HepG2 (cell line): Measurements from ENCODE around the gene PPIL3. TPM values are rescaled to one million over a fixed set of nuclear protein-coding genes. Genes with fewer than 3 reads are reported as not detected.

Source experiments
- ARID4A ChIP-seq: sonication (generic); formaldehyde crosslinking; IDR thresholded peaks from 2 replicates; pipeline ENCODE4 v1.5.0; 2020; ENCODE audit warnings: mild to moderate bottlenecking, missing genetic modification reagents, borderline replicate concordance
- BORCS8-MEF2B ChIP-seq: sonication (generic); formaldehyde crosslinking; IDR thresholded peaks from 2 replicates; pipeline ENCODE4 v1.8.0; 2022; ENCODE audit warnings: mild to moderate bottlenecking, missing genetic modification reagents
- FOXA1 ChIP-seq, 2 experiments: fragments of 450-650 bp in 1 of 2; sonication (generic) in 1 of 2; formaldehyde crosslinking in 1 of 2; IDR thresholded peaks; 2 replicates each; pipeline versions ENCODE4 v1.4.0 to v1.6.1; 2016 to 2020; ENCODE audit warnings: missing genetic modification reagents in 1 of 2
- HDAC1 ChIP-seq: sonication (generic); formaldehyde crosslinking; IDR thresholded peaks from 2 replicates; pipeline ENCODE4 v1.5.1; 2020; ENCODE audit warnings: mild to moderate bottlenecking, missing genetic modification reagents
- HNF4A ChIP-seq: sonication (generic); formaldehyde crosslinking; IDR thresholded peaks from 2 replicates; pipeline ENCODE4 v1.4.0; 2020; ENCODE audit warnings: missing genetic modification reagents
- MYC ChIP-seq: sonication (generic); formaldehyde crosslinking; IDR thresholded peaks from 2 replicates; pipeline ENCODE4 v1.9.0; 2021; ENCODE audit warnings: missing genetic modification reagents, borderline replicate concordance
- RFXAP ChIP-seq: sonication (generic); formaldehyde crosslinking; IDR thresholded peaks from 2 replicates; pipeline ENCODE4 v1.4.0; 2020; ENCODE audit warnings: missing genetic modification reagents, borderline replicate concordance
- WIZ ChIP-seq: sonication (generic); formaldehyde crosslinking; IDR thresholded peaks from 2 replicates; pipeline ENCODE4 v1.5.1; 2020; ENCODE audit warnings: mild to moderate bottlenecking, missing genetic modification reagents
- ZFP90 ChIP-seq: sonication (generic); formaldehyde crosslinking; IDR thresholded peaks from 2 replicates; pipeline ENCODE4 v1.8.0; 2022; ENCODE audit warnings: missing genetic modification reagents, mild to moderate bottlenecking, inconsistent platforms, borderline replicate concordance
- ZHX1 ChIP-seq: sonication (generic); formaldehyde crosslinking; IDR thresholded peaks from 2 replicates; pipeline ENCODE4 v1.8.1; 2022; ENCODE audit warnings: low read depth, mild to moderate bottlenecking, missing genetic modification reagents
- ZNF446 ChIP-seq: sonication (generic); formaldehyde crosslinking; IDR thresholded peaks from 2 replicates; pipeline ENCODE4 v1.5.0; 2020; ENCODE audit warnings: mild to moderate bottlenecking, missing genetic modification reagents
- ZNF496 ChIP-seq: sonication (generic); formaldehyde crosslinking; IDR thresholded peaks from 2 replicates; pipeline ENCODE4 v1.8.1; 2023; ENCODE audit warnings: mild to moderate bottlenecking, moderate library complexity, missing genetic modification reagents; ENCODE audit not compliant: insufficient replicate concordance
- ZNF614 ChIP-seq: IDR thresholded peaks from 2 replicates; pipeline ENCODE4 v1.6.1; 2018; ENCODE audit warnings: missing biosample characterization, missing genetic modification reagents, inconsistent platforms, borderline replicate concordance
- polyA plus RNA-seq, 8 experiments: library from polyadenylated mRNA; depleted of rRNA in 3 of 8; stranded (reverse) in 7 of 8; unstranded in 1 of 8; fragments of >200 nt; fragmentation: Illumina TruSeq in 4 of 8; extraction: Trizol in 4 of 8; gene quantifications; 2 replicates each; pipeline versions ENCODE4 v1.2.1 to v1.2.3, GENCODE V29; 2011 to 2016; ENCODE audit warnings: low read depth in 4 of 8, missing spikeins in 1 of 8, mixed read lengths in 1 of 8; ENCODE audit not compliant: insufficient read depth in 1 of 8
- total RNA-seq, 5 experiments: library from RNA; depleted of rRNA; stranded (reverse); fragments of >200 nt; fragmentation: Illumina TruSeq; extraction: Trizol; gene quantifications; 2 replicates each; pipeline ENCODE4 v1.2.3, GENCODE V29; 2016; ENCODE audit warnings: low read depth in 1 of 5
- TF ChIP-seq, protein P1 (sequence below): sonication (generic); formaldehyde crosslinking; IDR thresholded peaks from 2 replicates; pipeline ENCODE4 v1.4.0; 2020; ENCODE audit warnings: mild to moderate bottlenecking, missing genetic modification reagents
- TF ChIP-seq, protein P2 (sequence below): sonication (generic); formaldehyde crosslinking; IDR thresholded peaks from 2 replicates; pipeline ENCODE4 v1.5.0; 2020; ENCODE audit warnings: missing genetic modification reagents

The PPIL3 gene
- total and polyA plus RNA-seq, 2 of the 13 experiments (the other 11 are each of a cell fraction or from before 2014, with no cell fraction given) = 98.7 to 107 TPM

DNA sequence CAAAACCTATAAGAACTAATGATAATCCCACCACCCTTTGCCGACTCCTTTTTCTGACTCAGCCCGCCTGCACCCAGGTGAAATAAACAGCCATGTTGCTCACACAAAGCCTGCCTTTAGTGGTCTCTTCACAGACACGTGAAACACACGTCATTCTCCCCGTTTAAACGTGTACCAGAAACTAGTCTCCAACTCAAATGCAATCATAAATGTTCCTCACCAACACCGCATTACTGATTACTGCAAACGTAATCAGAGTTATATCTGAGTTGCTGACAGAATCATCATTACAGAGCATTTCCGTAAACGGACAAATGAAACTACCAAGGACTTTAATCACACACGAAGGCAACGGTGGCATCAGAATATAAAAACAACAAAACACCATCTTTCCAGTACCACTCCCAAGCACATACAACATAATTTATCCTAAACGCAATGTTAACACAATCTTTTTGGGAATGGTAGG lies 26.3 kb downstream of the PPIL3 start (continued):
- TF ChIP-seq WIZ (CRISPR knock-in tag) = no peak
- no peak for TF ChIP-seq ZNF496
- TF ChIP-seq, protein P1, sequence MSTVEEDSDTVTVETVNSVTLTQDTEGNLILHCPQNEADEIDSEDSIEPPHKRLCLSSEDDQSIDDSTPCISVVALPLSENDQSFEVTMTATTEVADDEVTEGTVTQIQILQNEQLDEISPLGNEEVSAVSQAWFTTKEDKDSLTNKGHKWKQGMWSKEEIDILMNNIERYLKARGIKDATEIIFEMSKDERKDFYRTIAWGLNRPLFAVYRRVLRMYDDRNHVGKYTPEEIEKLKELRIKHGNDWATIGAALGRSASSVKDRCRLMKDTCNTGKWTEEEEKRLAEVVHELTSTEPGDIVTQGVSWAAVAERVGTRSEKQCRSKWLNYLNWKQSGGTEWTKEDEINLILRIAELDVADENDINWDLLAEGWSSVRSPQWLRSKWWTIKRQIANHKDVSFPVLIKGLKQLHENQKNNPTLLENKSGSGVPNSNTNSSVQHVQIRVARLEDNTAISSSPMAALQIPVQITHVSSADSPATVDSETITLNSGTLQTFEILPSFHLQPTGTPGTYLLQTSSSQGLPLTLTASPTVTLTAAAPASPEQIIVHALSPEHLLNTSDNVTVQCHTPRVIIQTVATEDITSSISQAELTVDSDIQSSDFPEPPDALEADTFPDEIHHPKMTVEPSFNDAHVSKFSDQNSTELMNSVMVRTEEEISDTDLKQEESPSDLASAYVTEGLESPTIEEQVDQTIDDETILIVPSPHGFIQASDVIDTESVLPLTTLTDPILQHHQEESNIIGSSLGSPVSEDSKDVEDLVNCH (CRISPR knock-in tag) = no peak
- peak; percentile 37; the same call in 1 of the 2 replicates for TF ChIP-seq ARID4A (CRISPR knock-in tag)
- TF ChIP-seq BORCS8-MEF2B (CRISPR knock-in tag) = no peak
- TF ChIP-seq ZFP90 (CRISPR knock-in tag) = 0 out of 2 replicates have a peak, but pooled peaks have one; percentile 18
- TF ChIP-seq, protein P2, sequence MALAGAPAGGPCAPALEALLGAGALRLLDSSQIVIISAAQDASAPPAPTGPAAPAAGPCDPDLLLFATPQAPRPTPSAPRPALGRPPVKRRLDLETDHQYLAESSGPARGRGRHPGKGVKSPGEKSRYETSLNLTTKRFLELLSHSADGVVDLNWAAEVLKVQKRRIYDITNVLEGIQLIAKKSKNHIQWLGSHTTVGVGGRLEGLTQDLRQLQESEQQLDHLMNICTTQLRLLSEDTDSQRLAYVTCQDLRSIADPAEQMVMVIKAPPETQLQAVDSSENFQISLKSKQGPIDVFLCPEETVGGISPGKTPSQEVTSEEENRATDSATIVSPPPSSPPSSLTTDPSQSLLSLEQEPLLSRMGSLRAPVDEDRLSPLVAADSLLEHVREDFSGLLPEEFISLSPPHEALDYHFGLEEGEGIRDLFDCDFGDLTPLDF (CRISPR knock-in tag) = no peak
- TF ChIP-seq ZNF446 (CRISPR knock-in tag) = no peak
- TF ChIP-seq RFXAP = no peak
- no peak for TF ChIP-seq HNF4A
- peak; percentile 41; the same call in 1 of the 2 replicates for TF ChIP-seq ZHX1 (CRISPR knock-in tag)
- peak; percentile 28; the same call in 1 of the 2 replicates for TF ChIP-seq MYC (CRISPR knock-in tag)
- peak; percentile 68 for TF ChIP-seq HDAC1 (CRISPR knock-in tag)
- no peak for TF ChIP-seq ZNF614
- no peak for TF ChIP-seq FOXA1 (IDR thresholded peaks at IDR 0.05)
- TF ChIP-seq FOXA1 (CRISPR knock-in tag; IDR thresholded peaks at IDR 0.05) = no peak
